ENCODE data around the gene OTOP3. TPM values are rescaled to one million over a fixed set of nuclear protein-coding genes. Genes with fewer than 3 reads are reported as not detected.
"Not testable (repeated sequence)": the region's sequence is repeated elsewhere in the genome, so short reads cannot be mapped to it uniquely, and the experiment has no call there.

Gene OTOP3
- total RNA-seq, 1 experiment from 2014 or later, result not detected

DNA sequence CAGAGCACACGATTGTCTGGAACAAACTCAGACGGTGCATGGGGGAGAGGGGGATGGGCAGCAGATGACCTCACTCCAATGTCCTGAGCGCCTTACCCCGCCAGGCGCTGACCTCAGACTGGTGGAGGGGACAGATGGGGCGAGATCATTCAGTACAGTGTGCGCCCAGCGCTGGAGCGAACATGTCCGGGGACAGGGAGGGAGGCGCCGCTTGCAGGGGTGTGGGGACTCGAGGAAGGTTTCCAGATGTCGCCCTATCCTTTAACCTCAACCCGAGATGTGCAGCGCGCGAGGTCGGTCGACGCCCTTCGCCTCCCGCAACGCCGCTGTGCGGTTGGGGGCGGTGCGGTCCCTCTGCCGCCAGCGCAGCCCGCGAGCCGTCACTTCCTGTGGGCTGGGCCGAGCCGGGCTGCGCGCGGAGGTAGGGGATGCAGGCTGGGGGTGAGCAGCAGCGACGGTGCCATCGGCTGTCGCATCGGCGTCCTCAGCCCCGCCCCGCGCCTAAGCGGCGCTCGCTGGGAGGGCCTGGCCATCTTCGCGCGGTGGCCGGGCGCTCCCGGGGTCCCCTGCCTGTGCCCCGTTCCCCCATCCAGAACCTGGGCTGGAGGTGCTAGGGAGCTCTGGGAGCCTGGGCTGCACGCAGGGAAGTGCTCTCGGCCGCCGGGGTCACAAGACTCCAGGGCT is 46.4 kb downstream of the OTOP3 start:
- BruUV-seq (replicated peaks), result no TSS peak
- CTCF ChIA-PET, result interaction anchor here (0.9 to 1.1 kb wide), 2 partner anchors 9 to 149 kb away, joined by 3 read pairs; partner anchors contain the start of genes HID1 and NT5C
- H3K36me3 Mint-ChIP-seq (ENCODE audit: insufficient read depth, unreplicated experiment), result peaks cover 5% of the 10 kb centered on the region
- intact Hi-C loops (cut with micrococcal nuclease), result no loop called here
- peak overlapping the region; percentile 78 for H3K4me3 Mint-ChIP-seq (ENCODE audit: unreplicated experiment)
- H3K4me1 Mint-ChIP-seq (ENCODE audit: insufficient read depth, unreplicated experiment), result peaks cover 2% of the 10 kb centered on the region
- no peaks in the 10 kb centered on the region for H3K27me3 Mint-ChIP-seq (ENCODE audit: insufficient read depth, unreplicated experiment)
- TF ChIP-seq, protein P1, sequence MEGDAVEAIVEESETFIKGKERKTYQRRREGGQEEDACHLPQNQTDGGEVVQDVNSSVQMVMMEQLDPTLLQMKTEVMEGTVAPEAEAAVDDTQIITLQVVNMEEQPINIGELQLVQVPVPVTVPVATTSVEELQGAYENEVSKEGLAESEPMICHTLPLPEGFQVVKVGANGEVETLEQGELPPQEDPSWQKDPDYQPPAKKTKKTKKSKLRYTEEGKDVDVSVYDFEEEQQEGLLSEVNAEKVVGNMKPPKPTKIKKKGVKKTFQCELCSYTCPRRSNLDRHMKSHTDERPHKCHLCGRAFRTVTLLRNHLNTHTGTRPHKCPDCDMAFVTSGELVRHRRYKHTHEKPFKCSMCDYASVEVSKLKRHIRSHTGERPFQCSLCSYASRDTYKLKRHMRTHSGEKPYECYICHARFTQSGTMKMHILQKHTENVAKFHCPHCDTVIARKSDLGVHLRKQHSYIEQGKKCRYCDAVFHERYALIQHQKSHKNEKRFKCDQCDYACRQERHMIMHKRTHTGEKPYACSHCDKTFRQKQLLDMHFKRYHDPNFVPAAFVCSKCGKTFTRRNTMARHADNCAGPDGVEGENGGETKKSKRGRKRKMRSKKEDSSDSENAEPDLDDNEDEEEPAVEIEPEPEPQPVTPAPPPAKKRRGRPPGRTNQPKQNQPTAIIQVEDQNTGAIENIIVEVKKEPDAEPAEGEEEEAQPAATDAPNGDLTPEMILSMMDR (IDR thresholded peaks at IDR 0.05; ENCODE audit: unreplicated experiment), result no peak
- POLR2A ChIA-PET, result interaction anchor here (1.0 to 1.5 kb wide), 5 partner anchors 8 to 142 kb away, joined by 3 to 5 read pairs (median 3); partner anchors contain the start of gene HID1
- H3K9me3 Mint-ChIP-seq (ENCODE audit: unreplicated experiment), result no peaks in the 10 kb centered on the region
- peak overlapping the region; percentile 20 for H3K27ac Mint-ChIP-seq (ENCODE audit: low read depth, unreplicated experiment)
- DNase-seq (ENCODE audit: unreplicated experiment), result peak; percentile 30

DNA sequence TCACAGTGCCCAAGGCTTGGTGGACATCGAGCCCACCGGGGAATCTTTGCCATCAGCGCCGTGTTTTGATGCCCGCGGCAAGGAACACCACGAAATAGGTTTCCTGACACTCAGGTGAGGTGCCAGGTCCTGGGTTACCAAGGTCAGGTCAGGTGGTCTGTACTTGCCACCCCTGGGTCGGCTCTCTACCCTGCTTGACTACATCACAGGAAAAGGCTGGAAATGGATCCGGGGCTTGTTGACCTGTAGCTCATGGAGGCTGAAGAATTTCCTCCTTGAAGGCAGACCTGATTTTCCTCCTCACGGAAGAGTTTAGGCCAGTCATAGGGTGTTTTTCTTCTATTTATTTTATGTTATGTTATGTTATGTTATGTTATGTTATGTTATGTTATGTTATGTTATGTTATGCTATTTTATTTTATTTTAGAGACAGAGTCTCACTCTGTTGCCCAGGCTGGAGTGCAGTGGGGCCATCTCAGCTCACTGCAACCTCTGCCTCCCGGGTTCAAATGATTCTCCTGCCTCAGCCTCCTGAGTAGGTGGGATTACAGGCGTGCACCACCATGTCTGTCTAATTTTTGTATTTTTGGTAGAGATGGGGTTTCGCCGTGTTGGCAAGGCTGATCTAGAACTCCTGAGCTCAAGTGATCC is 47.1 kb downstream of the OTOP3 start:
- H3K9me3 Mint-ChIP-seq (ENCODE audit: unreplicated experiment); DNase-seq (ENCODE audit: unreplicated experiment); H3K27ac Mint-ChIP-seq (ENCODE audit: low read depth, unreplicated experiment); H3K36me3 Mint-ChIP-seq (ENCODE audit: insufficient read depth, unreplicated experiment); H3K4me1 Mint-ChIP-seq (ENCODE audit: insufficient read depth, unreplicated experiment); intact Hi-C loops (cut with micrococcal nuclease); H3K27me3 Mint-ChIP-seq (ENCODE audit: insufficient read depth, unreplicated experiment): not testable (repeated sequence)
- TSS peak; percentile 51 for BruUV-seq (replicated peaks)
- ChIA-PET CTCF (interaction anchor here (0.9 to 1.1 kb wide), 4 partner anchors 10 to 149 kb away, joined by 3 read pairs; partner anchors contain the start of genes HID1 and NT5C), POLR2A (interaction anchor here (0.6 to 1.5 kb wide), 9 partner anchors 9 to 258 kb away, joined by 3 to 6 read pairs (median 3); partner anchors contain the start of gene HID1)
- H3K4me3 Mint-ChIP-seq (ENCODE audit: unreplicated experiment), result peak overlapping the region; percentile 78

DNA sequence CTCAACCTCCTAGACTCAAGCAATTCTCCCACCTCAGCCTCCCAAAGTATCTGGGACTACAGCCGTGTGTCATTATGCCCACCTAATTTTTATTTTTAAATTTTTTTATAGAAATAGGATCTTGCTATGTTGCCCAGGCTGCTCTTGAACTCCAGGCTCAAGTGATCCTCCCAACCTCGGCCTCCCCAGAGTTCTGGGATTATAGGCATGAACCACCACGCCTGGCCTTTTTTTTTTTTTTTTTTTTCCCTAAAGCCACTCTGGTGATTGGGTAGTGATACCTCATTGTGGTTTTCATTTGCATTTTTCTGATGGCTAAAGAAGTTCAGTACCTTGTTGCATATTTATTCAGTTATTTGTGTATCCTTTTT is 50.5 kb downstream of the OTOP3 start:
- no peak for DNase-seq (ENCODE audit: unreplicated experiment)
- H3K27ac Mint-ChIP-seq (ENCODE audit: low read depth, unreplicated experiment), result no peak overlapping the region
- BruUV-seq (replicated peaks), result no TSS peak

DNA sequence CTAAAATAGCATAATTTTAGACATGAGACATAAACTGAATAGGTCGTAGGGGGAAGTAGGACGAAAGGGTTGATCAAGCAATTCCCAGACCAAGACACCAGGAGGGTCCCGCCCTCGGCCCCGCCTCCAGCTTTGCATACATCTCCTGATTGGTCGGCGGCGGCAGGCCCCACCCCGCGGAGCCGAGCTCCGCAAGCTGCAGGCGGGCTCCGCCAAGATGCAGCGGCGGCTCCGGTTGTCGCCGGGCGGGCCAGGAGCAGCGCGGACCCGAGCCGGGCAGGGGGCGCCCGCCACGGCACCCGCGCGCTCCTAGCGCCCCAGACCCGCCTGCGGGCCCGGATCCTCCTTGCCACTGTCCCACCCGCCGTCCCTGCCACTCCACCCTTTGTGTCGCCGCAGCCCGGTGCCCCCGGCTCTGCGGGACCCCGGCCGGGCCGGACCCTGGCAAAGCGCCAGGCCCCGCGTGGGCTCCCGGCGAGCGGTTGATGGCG is 51.8 kb downstream of the OTOP3 start, which contains the start of gene CDR2L:
Gene CDR2L, plus strand, starts transcription at position 215 of the 491 bp plus-strand sequence. CDS start 412 bp downstream, outside the sequence.
- H3K36me3 Mint-ChIP-seq (ENCODE audit: insufficient read depth, unreplicated experiment), result peaks cover 6% of the 10 kb centered on the region
- H3K4me3 Mint-ChIP-seq (ENCODE audit: unreplicated experiment), result peak within 1 kb of the TSS; percentile 78
- BruUV-seq (replicated peaks), result no TSS peak
- intact Hi-C loops (cut with micrococcal nuclease), result no loop called here
- no peaks in the 10 kb centered on the region for H3K27me3 Mint-ChIP-seq (ENCODE audit: insufficient read depth, unreplicated experiment)
- ChIA-PET POLR2A (interaction anchor here (0.6 to 10.4 kb wide), 21 partner anchors 10 to 933 kb away, joined by 3 to 228 read pairs (median 5); partner anchors contain the start of genes ATP5PD, FDXR, HID1 and KCTD2), CTCF (interaction anchor here (0.7 to 2.2 kb wide), 7 partner anchors 9 to 1594 kb away, joined by 3 to 11 read pairs (median 5); partner anchors contain the start of genes ATP5PD and KCTD2)
- TF ChIP-seq, protein P1 (IDR thresholded peaks at IDR 0.05; ENCODE audit: unreplicated experiment), result no peak
- peak; percentile 90 for DNase-seq (ENCODE audit: unreplicated experiment)
- H3K27ac Mint-ChIP-seq (ENCODE audit: low read depth, unreplicated experiment), result peak within 1 kb of the TSS; percentile 16
- H3K9me3 Mint-ChIP-seq (ENCODE audit: unreplicated experiment), result no peaks in the 10 kb centered on the region
- peaks cover 14% of the 10 kb centered on the region for H3K4me1 Mint-ChIP-seq (ENCODE audit: insufficient read depth, unreplicated experiment)

More for the DNA sequence above, 50.5 kb downstream of the OTOP3 start:
- TF ChIP-seq, protein P1 (IDR thresholded peaks at IDR 0.05; ENCODE audit: unreplicated experiment), result no peak
- CTCF ChIA-PET, result no interaction called here
- Mint-ChIP-seq H3K4me1 (ENCODE audit: insufficient read depth, unreplicated experiment) (peaks cover 5% of the 10 kb centered on the region), H3K36me3 (ENCODE audit: insufficient read depth, unreplicated experiment) (peaks cover 11% of the 10 kb centered on the region), H3K27me3 (ENCODE audit: insufficient read depth, unreplicated experiment) (no peaks in the 10 kb centered on the region), H3K4me3 (ENCODE audit: unreplicated experiment) (no peak overlapping the region), H3K9me3 (ENCODE audit: unreplicated experiment) (no peaks in the 10 kb centered on the region)
- POLR2A ChIA-PET, result interaction anchor here (0.7 kb wide), 1 partner anchor 15 kb away, joined by 3 read pairs; no protein-coding TSS in a partner anchor
- intact Hi-C loops (cut with micrococcal nuclease), result no loop called here
